ENCODE results near the gene DRC7. TPM values are rescaled to one million over a fixed set of nuclear protein-coding genes. Genes with fewer than 3 reads are reported as not detected.

Gene DRC7
- total and polyA plus RNA-seq, 9 of the 15 experiments (the other 6 are each of a cell fraction or from before 2014, with no cell fraction given) = 0.04 to 0.33 (median 0.12) TPM; not detected in 3

DNA sequence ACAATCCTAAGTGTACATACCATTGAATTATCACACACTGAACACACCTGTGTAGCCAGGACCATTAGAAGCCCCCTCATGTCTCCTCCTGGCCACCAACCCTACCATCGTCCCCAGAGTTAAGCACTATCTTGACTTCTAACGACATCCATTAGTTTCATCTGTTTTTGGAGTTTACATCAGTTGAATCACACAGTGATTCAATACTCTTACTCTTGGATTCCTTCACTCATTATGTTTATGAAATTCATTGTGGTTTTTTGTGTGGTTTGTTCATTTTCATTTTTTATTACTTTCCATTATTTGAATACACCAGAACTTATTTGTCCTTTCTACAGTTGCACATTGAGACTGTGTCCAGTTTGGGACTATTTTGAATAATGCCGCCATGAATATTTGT, 13.6 kb downstream of the DRC7 start (continued):
- TF ChIP-seq, protein P1, sequence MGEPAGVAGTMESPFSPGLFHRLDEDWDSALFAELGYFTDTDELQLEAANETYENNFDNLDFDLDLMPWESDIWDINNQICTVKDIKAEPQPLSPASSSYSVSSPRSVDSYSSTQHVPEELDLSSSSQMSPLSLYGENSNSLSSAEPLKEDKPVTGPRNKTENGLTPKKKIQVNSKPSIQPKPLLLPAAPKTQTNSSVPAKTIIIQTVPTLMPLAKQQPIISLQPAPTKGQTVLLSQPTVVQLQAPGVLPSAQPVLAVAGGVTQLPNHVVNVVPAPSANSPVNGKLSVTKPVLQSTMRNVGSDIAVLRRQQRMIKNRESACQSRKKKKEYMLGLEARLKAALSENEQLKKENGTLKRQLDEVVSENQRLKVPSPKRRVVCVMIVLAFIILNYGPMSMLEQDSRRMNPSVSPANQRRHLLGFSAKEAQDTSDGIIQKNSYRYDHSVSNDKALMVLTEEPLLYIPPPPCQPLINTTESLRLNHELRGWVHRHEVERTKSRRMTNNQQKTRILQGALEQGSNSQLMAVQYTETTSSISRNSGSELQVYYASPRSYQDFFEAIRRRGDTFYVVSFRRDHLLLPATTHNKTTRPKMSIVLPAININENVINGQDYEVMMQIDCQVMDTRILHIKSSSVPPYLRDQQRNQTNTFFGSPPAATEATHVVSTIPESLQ (CRISPR knock-in tag; IDR thresholded peaks at IDR 0.05) = no peak
- no peak for TF ChIP-seq ZNF133 (CRISPR knock-in tag; IDR thresholded peaks at IDR 0.05)
- TF ChIP-seq NR2C1 (IDR thresholded peaks at IDR 0.05) = no peak
- TF ChIP-seq NR2C1 (tag; IDR thresholded peaks at IDR 0.05) = no peak
- no peak for TF ChIP-seq ZNF384 (IDR thresholded peaks at IDR 0.05; ENCODE audit: low read depth, low read length)
- no peak for TF ChIP-seq POLR3G (IDR thresholded peaks at IDR 0.05; ENCODE audit: extremely low read depth, insufficient read length, insufficient replicate concordance)
- TF ChIP-seq PTRF (tag; IDR thresholded peaks at IDR 0.05) = no peak
- TF ChIP-seq ZNF174 (CRISPR knock-in tag; IDR thresholded peaks at IDR 0.05) = no peak

DNA sequence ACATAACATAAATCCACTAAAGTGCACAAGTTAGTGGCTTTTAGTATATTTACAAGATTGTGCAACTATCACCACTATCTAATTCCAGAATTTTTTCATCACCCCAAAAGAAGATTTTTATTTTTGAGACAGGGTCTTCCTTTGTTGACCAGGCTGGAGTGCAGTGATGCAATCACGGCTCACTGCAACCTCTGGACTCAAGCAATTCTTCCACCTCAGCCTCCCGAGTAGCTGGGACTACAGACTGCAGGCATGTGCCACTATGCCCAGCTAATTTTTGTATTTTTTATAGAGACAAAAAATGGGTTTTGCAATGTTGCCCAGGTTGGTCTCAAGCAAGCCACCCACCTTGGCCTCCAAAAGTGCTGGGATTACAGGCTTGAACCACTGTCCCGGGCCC, 15.1 kb downstream of the DRC7 start:
- Histone ChIP-seq H3K9ac (ENCODE audit: insufficient read depth in 1 of 2, low read depth in 2 of 2, low read length in 2 of 2) (no peak overlapping the region), H3K27ac (ENCODE audit: extremely low read depth, low read depth, low read length) (no peak overlapping the region), H3K79me2 (ENCODE audit: control insufficient read depth, insufficient read depth, low read length) (no peaks in the 10 kb centered on the region), H3K4me2 (ENCODE audit: insufficient read depth, low read length) (no peak overlapping the region), H4K20me1 (replicated peaks; ENCODE audit: control insufficient read depth, insufficient read depth, low read length) (no peaks in the 10 kb centered on the region), H3K27me3 (ENCODE audit: control insufficient read depth in 2 of 2, insufficient read depth in 2 of 2, low read length in 2 of 2) (peaks cover 5 to 21% of the 10 kb centered on the region in 2 experiments; a peak in 4 of 5 replicates), H3K9me3 (replicated peaks; ENCODE audit: control insufficient read depth, insufficient read depth, low read depth, low read length) (no peaks in the 10 kb centered on the region), H3K36me3 (ENCODE audit: control insufficient read depth, insufficient read depth, low read length) (no peaks in the 10 kb centered on the region), H3K4me1 (replicated peaks in 1 of 2; ENCODE audit: control insufficient read depth in 2 of 2, insufficient read depth in 2 of 2, low read length in 2 of 2) (peaks cover 6 to 16% of the 10 kb centered on the region in 2 experiments; a peak in 4 of 5 replicates), H3K9me1 (ENCODE audit: control insufficient read depth, insufficient read depth, low read length) (no peaks in the 10 kb centered on the region), H2AFZ (ENCODE audit: low read depth, low read length) (no peak overlapping the region), H3K4me3 (no peak overlapping the region)
- no peak for FAIRE-seq
- WGBS (ENCODE audit: insufficient coverage, low coverage, missing lambda C conversion rate) = 8% methylated on average over 3 of the region's 3 CpGs
- no peak for ATAC-seq
- intact Hi-C loops (cut with micrococcal nuclease) = no loop called here
- ChIA-PET POLR2A (no interaction called here), CTCF (ENCODE audit: low intra/inter-chr PET ratio) (no interaction called here)
- DNase-seq (ENCODE audit: extremely low read depth in 1 of 4, low spot score in 3 of 4) = no peak
- in situ Hi-C loops (cut with MboI) = no loop called here
- BruUV-seq (replicated peaks) = no TSS peak
- TF ChIP-seq ZNF780A (CRISPR knock-in tag; IDR thresholded peaks at IDR 0.05) (no peak), CEBPB (tag; IDR thresholded peaks at IDR 0.05) (peak; percentile 56), CCAR2 (IDR thresholded peaks at IDR 0.05; ENCODE audit: low read depth, low read length) (no peak), DNMT1 (IDR thresholded peaks at IDR 0.05) (no peak)
- TF ChIP-seq, protein P2, sequence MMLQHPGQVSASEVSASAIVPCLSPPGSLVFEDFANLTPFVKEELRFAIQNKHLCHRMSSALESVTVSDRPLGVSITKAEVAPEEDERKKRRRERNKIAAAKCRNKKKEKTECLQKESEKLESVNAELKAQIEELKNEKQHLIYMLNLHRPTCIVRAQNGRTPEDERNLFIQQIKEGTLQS (IDR thresholded peaks at IDR 0.05) = peak; percentile 39
- TF ChIP-seq, protein P2 (CRISPR knock-in tag; conservative IDR thresholded peaks at IDR 0.05) = no peak
- TF ChIP-seq, protein P3, sequence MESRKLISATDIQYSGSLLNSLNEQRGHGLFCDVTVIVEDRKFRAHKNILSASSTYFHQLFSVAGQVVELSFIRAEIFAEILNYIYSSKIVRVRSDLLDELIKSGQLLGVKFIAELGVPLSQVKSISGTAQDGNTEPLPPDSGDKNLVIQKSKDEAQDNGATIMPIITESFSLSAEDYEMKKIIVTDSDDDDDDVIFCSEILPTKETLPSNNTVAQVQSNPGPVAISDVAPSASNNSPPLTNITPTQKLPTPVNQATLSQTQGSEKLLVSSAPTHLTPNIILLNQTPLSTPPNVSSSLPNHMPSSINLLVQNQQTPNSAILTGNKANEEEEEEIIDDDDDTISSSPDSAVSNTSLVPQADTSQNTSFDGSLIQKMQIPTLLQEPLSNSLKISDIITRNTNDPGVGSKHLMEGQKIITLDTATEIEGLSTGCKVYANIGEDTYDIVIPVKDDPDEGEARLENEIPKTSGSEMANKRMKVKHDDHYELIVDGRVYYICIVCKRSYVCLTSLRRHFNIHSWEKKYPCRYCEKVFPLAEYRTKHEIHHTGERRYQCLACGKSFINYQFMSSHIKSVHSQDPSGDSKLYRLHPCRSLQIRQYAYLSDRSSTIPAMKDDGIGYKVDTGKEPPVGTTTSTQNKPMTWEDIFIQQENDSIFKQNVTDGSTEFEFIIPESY (CRISPR knock-in tag; IDR thresholded peaks at IDR 0.05) = no peak
- TF ChIP-seq, protein P4, sequence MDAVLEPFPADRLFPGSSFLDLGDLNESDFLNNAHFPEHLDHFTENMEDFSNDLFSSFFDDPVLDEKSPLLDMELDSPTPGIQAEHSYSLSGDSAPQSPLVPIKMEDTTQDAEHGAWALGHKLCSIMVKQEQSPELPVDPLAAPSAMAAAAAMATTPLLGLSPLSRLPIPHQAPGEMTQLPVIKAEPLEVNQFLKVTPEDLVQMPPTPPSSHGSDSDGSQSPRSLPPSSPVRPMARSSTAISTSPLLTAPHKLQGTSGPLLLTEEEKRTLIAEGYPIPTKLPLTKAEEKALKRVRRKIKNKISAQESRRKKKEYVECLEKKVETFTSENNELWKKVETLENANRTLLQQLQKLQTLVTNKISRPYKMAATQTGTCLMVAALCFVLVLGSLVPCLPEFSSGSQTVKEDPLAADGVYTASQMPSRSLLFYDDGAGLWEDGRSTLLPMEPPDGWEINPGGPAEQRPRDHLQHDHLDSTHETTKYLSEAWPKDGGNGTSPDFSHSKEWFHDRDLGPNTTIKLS (IDR thresholded peaks at IDR 0.05; ENCODE audit: borderline replicate concordance, low read depth) = no peak
